ENCODE measurements around the gene CLEC2L.

GRCh38 chr7:139542308-139543151 is 19.0 kb downstream of the CLEC2L start:
- no peak for TF ChIP-seq CTCF (IDR thresholded peaks at IDR 0.05)
- TF ChIP-seq POLR2A (IDR thresholded peaks at IDR 0.05) = no peak
